Cardiac muscle cell (in vitro differentiated cells and primary cell): ENCODE results near the gene CASQ2. TPM values are rescaled to one million over a fixed set of nuclear protein-coding genes. Genes with fewer than 3 reads are reported as not detected.

ENCODE experiments used
- DNase-seq, 2 donors: peaks; one replicate each; pipeline versions ENCODE4 v3.0.0 to v3.0.0-alpha.2; 2010 to 2017; ENCODE audit warnings: low read depth in 1 of 2, low spot score in 1 of 2
- H3K27ac ChIP-seq: fragments of 200-600 bp; sonication (generic); 2 replicates; pipeline ENCODE4 v1.5.1; 2016
- H3K27me3 ChIP-seq: fragments of 200-600 bp; sonication (generic); 2 replicates; pipeline ENCODE4 v1.6.0; 2016; ENCODE audit warnings: control low read depth
- H3K36me3 ChIP-seq: fragments of 200-600 bp; sonication (generic); 2 replicates; pipeline ENCODE4 v1.5.1; 2016; ENCODE audit warnings: control low read depth
- H3K4me1 ChIP-seq: fragments of 200-600 bp; sonication (generic); 2 replicates; pipeline ENCODE4 v1.8.1; 2017; ENCODE audit warnings: low read depth, mild to moderate bottlenecking, mixed run types
- H3K4me3 ChIP-seq: fragments of 200-600 bp; sonication (generic); 2 replicates; pipeline ENCODE4 v1.5.1; 2016; ENCODE audit warnings: mild to moderate bottlenecking
- H3K9me3 ChIP-seq: fragments of 200-600 bp; sonication (generic); 2 replicates; pipeline ENCODE4 v1.5.1; 2017; ENCODE audit warnings: low read depth, mild to moderate bottlenecking, control low read depth
- CTCF ChIP-seq: IDR thresholded peaks from 2 replicates; pipeline ENCODE4 v1.5.1; 2012; ENCODE audit warnings: low read depth, mild to moderate bottlenecking, low read length
- polyA plus RNA-seq: library from polyadenylated mRNA; unstranded; fragments of >200 nt; fragmentation: Nextera tagmentation; extraction: Ambion mirVana; gene quantifications from 2 replicates; pipeline ENCODE4 v1.2.1, GENCODE V29; 2016
- total RNA-seq: library from RNA; depleted of rRNA; stranded (reverse); fragments of >200 nt; gene quantifications from 2 replicates; pipeline ENCODE4 v1.2.3, GENCODE V29; 2016

Gene CASQ2
- total and polyA plus RNA-seq, 2 experiments from 2014 or later, result 0.51 to 3.1 TPM

- TF ChIP-seq CTCF, result no peak
- H3K27ac ChIP-seq, result no peak overlapping the region
- no peak for DNase-seq
- H3K4me3 ChIP-seq, result no peak overlapping the region
- H3K36me3 ChIP-seq, result no peaks in the 10 kb centered on the region
- no peaks in the 10 kb centered on the region for H3K9me3 ChIP-seq
- peaks cover 2% of the 10 kb centered on the region for H3K4me1 ChIP-seq
- no peaks in the 10 kb centered on the region for H3K27me3 ChIP-seq
Measured at GRCh38 chr1:115753361-115753760, 15.2 kb downstream of the CASQ2 start.

GRCh38 chr1:115748401-115749150, 19.9 kb downstream of the CASQ2 start:
- Histone ChIP-seq H3K27me3 (no peaks in the 10 kb centered on the region), H3K27ac (no peak overlapping the region), H3K36me3 (no peaks in the 10 kb centered on the region), H3K4me3 (no peak overlapping the region), H3K4me1 (no peaks in the 10 kb centered on the region), H3K9me3 (no peaks in the 10 kb centered on the region)
- no peak for TF ChIP-seq CTCF
- peak in 1 of 2 donors; percentile 64 for DNase-seq

GRCh38 chr1:115746021-115746690, 22.4 kb downstream of the CASQ2 start:
- Histone ChIP-seq H3K27ac (no peak overlapping the region), H3K4me1 (no peaks in the 10 kb centered on the region), H3K4me3 (no peak overlapping the region), H3K9me3 (no peaks in the 10 kb centered on the region), H3K36me3 (no peaks in the 10 kb centered on the region), H3K27me3 (no peaks in the 10 kb centered on the region)
- no peak for DNase-seq
- TF ChIP-seq CTCF, result no peak

- H3K27me3 ChIP-seq, result no peaks in the 10 kb centered on the region
- H3K27ac ChIP-seq, result no peak overlapping the region
- TF ChIP-seq CTCF, result no peak
- H3K4me3 ChIP-seq, result no peak overlapping the region
- H3K36me3 ChIP-seq, result no peaks in the 10 kb centered on the region
- H3K4me1 ChIP-seq, result no peaks in the 10 kb centered on the region
- DNase-seq, result no peak
- no peaks in the 10 kb centered on the region for H3K9me3 ChIP-seq
Measured at GRCh38 chr1:115744646-115745275, 23.8 kb downstream of the CASQ2 start.

GRCh38 chr1:115740811-115741210, 27.7 kb downstream of the CASQ2 start:
- Histone ChIP-seq H3K4me1 (no peaks in the 10 kb centered on the region), H3K27ac (no peak overlapping the region), H3K27me3 (no peaks in the 10 kb centered on the region), H3K36me3 (no peaks in the 10 kb centered on the region), H3K4me3 (no peak overlapping the region), H3K9me3 (no peaks in the 10 kb centered on the region)
- no peak for DNase-seq
- TF ChIP-seq CTCF, result no peak
